Measurements from ENCODE around the gene HAUS8. TPM values are rescaled to one million over a fixed set of nuclear protein-coding genes. Genes with fewer than 3 reads are reported as not detected.

HAUS8 gene
- polyA plus RNA-seq, 3 donors, result 2.5 to 9.3 (median 4.4) TPM

DNA sequence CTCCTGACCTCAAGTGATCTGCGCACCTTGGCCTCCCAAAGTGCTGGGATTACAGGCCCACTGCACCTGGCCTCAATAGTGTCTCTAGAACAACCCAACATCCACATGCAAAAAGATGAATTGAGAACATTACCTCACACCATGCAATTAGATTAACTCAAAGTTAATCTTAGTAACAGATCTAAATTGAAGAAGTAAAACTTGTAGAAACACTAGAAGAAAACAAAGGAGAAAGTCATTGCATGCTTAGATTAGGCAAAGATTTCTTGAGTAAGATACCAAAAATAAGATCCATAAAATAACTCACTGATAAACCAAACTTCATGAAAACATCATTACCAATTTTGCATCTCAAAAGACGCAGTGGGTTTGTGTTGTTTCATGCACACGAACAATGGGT is 51.4 kb downstream of the HAUS8 start:
- no peaks in the 10 kb centered on the region for H4K20me1 ChIP-seq (ENCODE audit: insufficient read depth, low read length)
- Mint-ChIP-seq H3K27me3 (ENCODE audit: low read depth in 3 of 3) (peaks cover 30 to 40% (median 38%) of the 10 kb centered on the region in 3 donors), H3K9me3 (peaks cover 12 to 22% (median 19%) of the 10 kb centered on the region in 7 donors), H3K4me3 (no peak overlapping the region), H3K27ac (peak overlapping the region in 1 of 7 donors; percentile 44), H3K4me1 (peaks cover 49% of the 10 kb centered on the region), H3K36me3 (peaks cover 18 to 20% of the 10 kb centered on the region in 2 donors)
- no peak for DNase-seq
- no peak overlapping the region for H3K4me2 ChIP-seq (replicated peaks; ENCODE audit: extremely low read depth, low read length, poor library complexity, severe bottlenecking)
- peaks cover 43 to 58% of the 10 kb centered on the region in 2 donors for H3K4me1 ChIP-seq (ENCODE audit: control insufficient read depth in 1 of 2, insufficient read depth in 2 of 2, low read length in 2 of 2)
- H3K9me3 ChIP-seq (replicated peaks in 1 of 2; ENCODE audit: control insufficient read depth in 1 of 2, insufficient read depth in 1 of 2, low read length in 2 of 2), result peaks cover 0 to 16% of the 10 kb centered on the region in 2 donors
- H3K4me3 ChIP-seq (replicated peaks in 1 of 3; ENCODE audit: low read depth in 2 of 3, low read length in 3 of 3), result no peak overlapping the region
- H3K79me2 ChIP-seq (ENCODE audit: insufficient read depth, low read length), result no peaks in the 10 kb centered on the region
- H3K36me3 ChIP-seq (replicated peaks in 1 of 2; ENCODE audit: control insufficient read depth in 1 of 2, insufficient read depth in 2 of 2, low read length in 2 of 2), result no peaks in the 10 kb centered on the region
- no peak overlapping the region for H3K9ac ChIP-seq (ENCODE audit: insufficient read depth, low read length, poor library complexity, severe bottlenecking)
- H2AFZ ChIP-seq (ENCODE audit: insufficient read depth, low read depth, low read length, poor library complexity, severe bottlenecking), result no peak overlapping the region
- 94% methylated on average over 2 of the region's 3 CpGs for WGBS (ENCODE audit: insufficient coverage)
- H3K27ac ChIP-seq (ENCODE audit: low read depth in 1 of 2, low read length in 2 of 2), result no peak overlapping the region
- TF ChIP-seq, protein P1, sequence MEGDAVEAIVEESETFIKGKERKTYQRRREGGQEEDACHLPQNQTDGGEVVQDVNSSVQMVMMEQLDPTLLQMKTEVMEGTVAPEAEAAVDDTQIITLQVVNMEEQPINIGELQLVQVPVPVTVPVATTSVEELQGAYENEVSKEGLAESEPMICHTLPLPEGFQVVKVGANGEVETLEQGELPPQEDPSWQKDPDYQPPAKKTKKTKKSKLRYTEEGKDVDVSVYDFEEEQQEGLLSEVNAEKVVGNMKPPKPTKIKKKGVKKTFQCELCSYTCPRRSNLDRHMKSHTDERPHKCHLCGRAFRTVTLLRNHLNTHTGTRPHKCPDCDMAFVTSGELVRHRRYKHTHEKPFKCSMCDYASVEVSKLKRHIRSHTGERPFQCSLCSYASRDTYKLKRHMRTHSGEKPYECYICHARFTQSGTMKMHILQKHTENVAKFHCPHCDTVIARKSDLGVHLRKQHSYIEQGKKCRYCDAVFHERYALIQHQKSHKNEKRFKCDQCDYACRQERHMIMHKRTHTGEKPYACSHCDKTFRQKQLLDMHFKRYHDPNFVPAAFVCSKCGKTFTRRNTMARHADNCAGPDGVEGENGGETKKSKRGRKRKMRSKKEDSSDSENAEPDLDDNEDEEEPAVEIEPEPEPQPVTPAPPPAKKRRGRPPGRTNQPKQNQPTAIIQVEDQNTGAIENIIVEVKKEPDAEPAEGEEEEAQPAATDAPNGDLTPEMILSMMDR (IDR thresholded peaks at IDR 0.05), result no peak
- intact Hi-C loops (cut with micrococcal nuclease), result no loop called here
- peaks cover 13 to 24% of the 10 kb centered on the region in 2 donors for H3K27me3 ChIP-seq (ENCODE audit: control insufficient read depth in 2 of 2, insufficient read depth in 2 of 2, low read length in 2 of 2)

DNA sequence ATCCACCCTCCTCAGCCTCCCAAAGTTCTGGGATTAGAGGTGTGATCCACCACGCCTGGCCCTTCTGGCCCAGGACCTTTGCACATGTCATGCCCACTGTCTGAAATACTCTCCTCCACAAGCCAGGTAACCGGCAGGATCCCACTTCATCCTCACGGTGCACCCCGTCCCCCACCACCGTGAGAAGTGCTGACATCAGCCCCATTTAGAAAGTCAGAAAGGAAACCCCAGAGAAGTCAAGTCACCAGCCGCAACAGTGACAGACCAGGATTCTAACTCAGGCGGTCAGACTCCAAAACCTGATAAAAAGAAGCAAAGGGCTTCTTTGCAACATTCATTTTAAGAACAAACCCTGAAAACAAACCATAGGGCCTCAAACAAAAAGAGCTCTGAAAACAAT is 52.5 kb downstream of the HAUS8 start:
- Histone ChIP-seq H4K20me1 (ENCODE audit: insufficient read depth, low read length) (no peaks in the 10 kb centered on the region), H3K79me2 (ENCODE audit: insufficient read depth, low read length) (no peaks in the 10 kb centered on the region), H3K4me1 (ENCODE audit: control insufficient read depth in 1 of 2, insufficient read depth in 2 of 2, low read length in 2 of 2) (peaks cover 43 to 58% of the 10 kb centered on the region in 2 donors), H3K27me3 (ENCODE audit: control insufficient read depth in 2 of 2, insufficient read depth in 2 of 2, low read length in 2 of 2) (peaks cover 7 to 13% of the 10 kb centered on the region in 2 donors), H2AFZ (ENCODE audit: insufficient read depth, low read depth, low read length, poor library complexity, severe bottlenecking) (no peak overlapping the region), H3K9ac (ENCODE audit: insufficient read depth, low read length, poor library complexity, severe bottlenecking) (no peak overlapping the region), H3K36me3 (replicated peaks in 1 of 2; ENCODE audit: control insufficient read depth in 1 of 2, insufficient read depth in 2 of 2, low read length in 2 of 2) (no peaks in the 10 kb centered on the region), H3K9me3 (replicated peaks in 1 of 2; ENCODE audit: control insufficient read depth in 1 of 2, insufficient read depth in 1 of 2, low read length in 2 of 2) (peaks cover 0 to 16% of the 10 kb centered on the region in 2 donors), H3K4me2 (replicated peaks; ENCODE audit: extremely low read depth, low read length, poor library complexity, severe bottlenecking) (peak overlapping the region; percentile 53), H3K4me3 (replicated peaks in 1 of 3; ENCODE audit: low read depth in 2 of 3, low read length in 3 of 3) (peak overlapping the region in 1 of 3 experiments; percentile 60), H3K27ac (ENCODE audit: low read depth in 1 of 2, low read length in 2 of 2) (peak overlapping the region; percentile 83 to 89)
- 90% methylated on average over 7 of the region's 7 CpGs for WGBS (ENCODE audit: insufficient coverage)
- Mint-ChIP-seq H3K4me1 (peaks cover 45% of the 10 kb centered on the region), H3K36me3 (peaks cover 17 to 18% of the 10 kb centered on the region in 2 donors), H3K9me3 (peaks cover 12 to 22% (median 19%) of the 10 kb centered on the region in 7 donors), H3K27ac (peak overlapping the region; percentile 90 to 99 (median 97)), H3K4me3 (peak overlapping the region in 1 of 2 donors; percentile 39), H3K27me3 (ENCODE audit: low read depth in 3 of 3) (peaks cover 20 to 29% (median 27%) of the 10 kb centered on the region in 3 donors)
- TF ChIP-seq, protein P1 (IDR thresholded peaks at IDR 0.05), result no peak
- intact Hi-C loops (cut with micrococcal nuclease), result no loop called here
- DNase-seq, result peak in 1 of 3 donors; percentile 51
